Measurements from ENCODE around the gene CDKN1C.

Gene CDKN1C

DNA sequence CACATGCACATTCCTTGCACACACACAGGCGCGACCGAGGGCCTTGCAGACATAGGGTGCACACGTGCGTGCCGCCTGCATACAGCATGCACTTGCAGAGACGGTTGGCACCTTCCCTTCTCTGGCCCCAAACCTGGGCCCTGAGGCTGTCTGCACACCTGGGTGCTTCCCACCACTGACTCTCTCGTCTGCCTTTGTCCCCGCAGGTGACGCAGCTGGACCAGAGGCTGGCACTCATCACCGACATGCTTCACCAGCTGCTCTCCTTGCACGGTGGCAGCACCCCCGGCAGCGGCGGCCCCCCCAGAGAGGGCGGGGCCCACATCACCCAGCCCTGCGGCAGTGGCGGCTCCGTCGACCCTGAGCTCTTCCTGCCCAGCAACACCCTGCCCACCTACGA, 38.0 kb downstream of the CDKN1C start:
- no peak for DNase-seq (ENCODE audit: low spot score)

DNA sequence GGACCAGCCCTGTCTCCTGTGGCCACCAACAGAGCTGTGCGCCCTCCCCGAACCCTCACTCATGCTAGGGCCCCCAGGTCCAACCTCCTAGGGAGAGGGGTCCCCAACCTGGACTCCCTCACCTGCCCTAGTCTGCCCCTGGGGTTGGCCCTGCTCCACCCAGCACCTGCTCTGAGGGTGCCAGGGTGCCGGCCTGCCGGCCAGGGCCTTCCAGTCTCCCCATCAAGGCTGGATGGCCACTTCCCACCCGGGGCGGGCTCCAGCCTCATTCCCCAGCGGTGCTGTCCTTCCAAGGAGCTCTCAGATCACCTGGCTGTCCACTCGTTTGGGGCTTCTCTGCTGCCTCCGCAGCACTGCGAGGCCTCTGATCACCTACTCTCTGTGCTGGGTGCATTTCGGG, 39.1 kb downstream of the CDKN1C start:
- DNase-seq (ENCODE audit: low spot score): no peak

DNA sequence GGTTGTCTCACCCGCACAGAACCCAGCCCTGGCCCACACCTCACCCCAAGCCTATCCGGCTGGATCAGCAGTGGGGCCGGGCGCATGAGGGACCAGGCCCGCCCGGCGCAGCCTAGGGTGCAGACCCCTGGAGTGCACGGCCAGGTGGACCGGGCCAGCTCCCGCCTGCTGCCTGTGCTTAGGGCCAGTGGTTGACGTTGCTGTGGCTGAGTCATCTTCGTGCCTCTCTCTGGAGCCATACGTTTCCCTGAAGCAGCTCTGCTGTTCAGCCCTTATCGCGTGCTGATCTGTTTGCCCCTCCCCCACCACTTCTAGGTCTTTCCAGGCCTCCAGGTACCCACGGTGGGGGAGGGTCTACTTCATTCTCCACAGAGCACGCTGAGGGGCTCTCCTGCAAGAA, 39.5 kb downstream of the CDKN1C start:
- DNase-seq (ENCODE audit: low spot score): no peak

DNA sequence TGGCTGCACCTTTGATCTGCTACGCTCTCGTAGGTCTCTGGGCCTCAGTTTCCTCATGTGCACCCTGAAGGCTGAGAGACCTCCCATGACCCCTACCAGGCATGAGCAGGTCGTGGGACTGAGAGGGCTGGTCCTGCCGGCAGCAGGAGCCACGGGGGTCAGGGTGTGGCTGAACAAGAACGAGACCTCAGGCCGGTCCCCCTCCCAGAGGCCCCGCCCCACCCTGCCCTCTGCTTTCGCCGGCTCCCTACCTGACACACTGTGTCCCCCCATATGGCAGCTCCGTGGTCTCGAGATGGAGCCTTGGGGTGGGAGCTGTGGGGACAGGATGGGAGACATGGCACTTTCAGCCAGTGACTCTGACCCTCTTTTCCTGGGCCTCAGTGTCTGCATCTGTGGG, 40.6 kb downstream of the CDKN1C start:
- no peak for DNase-seq (ENCODE audit: low spot score)

DNA sequence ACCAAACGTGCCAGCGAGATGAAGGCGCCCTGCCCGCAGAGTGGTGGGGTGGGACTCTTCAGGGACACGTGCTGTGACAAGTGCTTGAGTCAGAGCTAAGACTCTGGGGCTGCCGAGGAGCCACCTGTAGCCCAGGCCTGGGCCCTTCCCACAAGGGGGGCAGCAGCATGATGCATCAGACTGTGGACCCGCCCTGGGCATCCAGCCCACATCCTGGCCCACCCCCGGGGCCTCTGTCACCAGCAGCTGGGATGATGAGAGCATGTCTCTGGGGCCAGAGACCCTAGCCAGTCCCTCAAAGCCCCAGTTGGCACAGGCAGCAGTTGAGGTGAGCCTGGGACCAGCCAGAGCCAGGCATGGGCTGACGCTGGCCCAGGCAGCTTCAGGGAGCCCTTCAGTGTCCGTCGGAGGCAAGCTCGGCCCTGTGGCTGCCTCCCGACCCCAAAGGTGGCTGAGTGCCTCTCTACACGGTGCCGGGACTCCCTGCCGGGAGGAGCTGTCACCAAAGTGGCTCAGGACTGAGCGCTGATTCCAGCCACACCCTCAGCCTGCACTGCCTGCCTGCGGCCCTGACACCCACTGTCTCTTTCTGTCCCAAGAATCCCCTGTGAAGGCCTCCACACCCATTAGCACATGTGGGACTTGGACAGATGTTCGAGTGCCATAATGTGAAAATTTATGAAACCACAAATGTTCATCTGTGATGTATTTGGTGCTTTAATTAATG, 41.3 kb downstream of the CDKN1C start:
- DNase-seq (ENCODE audit: low spot score): no peak

DNA sequence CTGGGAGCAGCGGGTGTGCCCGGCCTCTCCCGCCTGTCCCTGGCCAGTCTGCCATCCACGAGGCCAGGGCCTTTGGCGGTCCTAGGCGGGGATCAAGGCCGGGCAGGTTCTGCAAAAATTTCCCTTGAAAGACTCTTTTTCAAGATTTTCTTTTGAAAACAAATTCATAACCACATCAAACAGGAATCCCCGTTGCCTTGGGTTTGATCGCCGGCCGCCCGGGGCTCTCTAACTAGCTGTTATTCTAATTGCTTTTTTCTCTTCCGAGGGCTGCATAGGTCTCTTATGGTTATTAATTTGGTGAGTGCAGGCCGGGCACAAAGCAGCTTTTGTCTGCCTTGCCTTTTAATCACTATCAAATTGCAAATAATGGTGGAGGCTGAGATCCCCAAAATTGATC, 42.0 kb downstream of the CDKN1C start:
- no peak for DNase-seq (ENCODE audit: low spot score)

DNA sequence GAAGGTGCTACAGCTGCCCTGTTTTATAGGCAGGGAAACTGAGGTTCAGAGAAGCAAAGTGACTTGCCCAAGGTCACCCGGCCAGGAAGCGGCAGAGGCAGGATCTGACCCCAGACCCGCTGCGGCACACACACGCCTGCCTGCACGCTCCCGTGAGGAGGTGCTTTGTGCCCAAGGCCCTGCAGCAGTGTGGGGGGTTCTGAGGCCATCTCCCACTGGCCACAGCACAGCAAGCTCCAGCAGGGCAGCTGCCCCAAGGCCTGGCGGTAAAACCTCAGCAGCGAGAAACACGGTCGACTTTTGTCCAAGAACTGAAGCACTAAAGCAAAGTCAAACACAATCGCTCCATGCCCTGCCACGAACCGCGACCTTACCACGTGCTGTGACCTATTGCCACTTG, 42.7 kb downstream of the CDKN1C start:
- DNase-seq (ENCODE audit: low spot score): no peak

DNA sequence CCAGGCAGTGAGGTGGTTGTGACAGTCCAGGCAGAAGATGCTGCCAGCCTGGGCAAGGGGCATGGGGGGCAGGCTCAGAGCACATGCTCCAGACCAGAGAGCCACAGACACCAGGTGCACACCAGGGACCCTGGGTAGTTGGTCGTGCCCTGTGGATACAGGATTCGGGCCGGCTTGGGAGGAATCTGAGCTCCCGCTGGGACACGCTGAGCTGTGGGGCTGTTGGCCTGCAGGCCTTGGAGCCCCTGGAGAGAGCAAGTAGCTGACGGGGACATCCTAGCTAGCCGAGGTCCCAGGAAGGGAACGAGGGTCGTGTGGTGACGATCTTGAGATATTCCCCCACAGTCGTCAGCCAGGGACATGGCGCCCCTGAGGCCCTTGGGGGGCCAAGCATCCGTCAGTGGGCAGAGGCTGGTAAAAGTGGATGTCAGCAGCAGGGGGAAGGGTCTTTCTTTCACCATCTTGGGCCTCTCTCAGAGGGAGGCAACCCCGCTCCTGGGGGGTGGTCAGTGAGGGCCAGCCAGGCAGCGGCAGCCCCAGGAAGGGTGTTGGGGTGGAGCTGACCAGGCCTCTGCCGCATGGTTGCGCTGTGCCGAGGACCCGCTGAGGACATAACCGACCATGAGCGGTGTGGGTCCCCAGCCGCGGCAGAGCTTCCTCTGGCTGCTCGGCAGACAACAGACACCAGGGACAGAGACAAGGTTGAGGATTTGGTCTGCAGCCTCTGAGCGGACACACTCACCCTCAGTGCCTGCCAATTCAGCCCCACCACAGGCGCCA, 44.0 kb downstream of the CDKN1C start:
- DNase-seq (ENCODE audit: low spot score): no peak

DNA sequence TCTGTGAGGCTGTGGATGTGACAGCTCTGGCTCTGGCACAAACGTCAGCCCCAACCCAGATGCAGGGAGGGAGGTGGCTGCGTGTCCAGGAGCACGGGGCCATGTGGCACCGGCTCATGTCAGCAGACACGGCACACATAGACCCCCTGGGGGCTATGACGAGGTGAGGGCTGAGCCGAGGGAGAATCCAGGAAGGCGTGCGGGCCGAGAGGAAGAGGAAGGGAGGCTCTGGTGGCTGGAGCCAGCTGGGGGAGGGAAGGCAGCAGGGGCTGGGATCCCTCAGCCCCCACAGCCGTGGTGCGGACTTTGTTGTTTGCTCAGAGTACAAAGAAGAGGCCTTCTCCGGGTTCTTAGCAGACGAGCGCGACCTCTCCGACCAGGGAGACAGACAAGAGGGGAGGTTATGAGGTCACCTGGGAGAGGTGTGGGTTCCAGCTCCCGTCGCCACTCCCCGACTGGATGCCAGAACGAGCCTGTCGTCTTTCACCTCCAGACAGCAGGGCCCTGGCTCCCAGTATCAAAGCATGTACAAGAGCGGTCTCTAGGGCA, 46.1 kb downstream of the CDKN1C start:
- no peak for DNase-seq (ENCODE audit: low spot score)

DNA sequence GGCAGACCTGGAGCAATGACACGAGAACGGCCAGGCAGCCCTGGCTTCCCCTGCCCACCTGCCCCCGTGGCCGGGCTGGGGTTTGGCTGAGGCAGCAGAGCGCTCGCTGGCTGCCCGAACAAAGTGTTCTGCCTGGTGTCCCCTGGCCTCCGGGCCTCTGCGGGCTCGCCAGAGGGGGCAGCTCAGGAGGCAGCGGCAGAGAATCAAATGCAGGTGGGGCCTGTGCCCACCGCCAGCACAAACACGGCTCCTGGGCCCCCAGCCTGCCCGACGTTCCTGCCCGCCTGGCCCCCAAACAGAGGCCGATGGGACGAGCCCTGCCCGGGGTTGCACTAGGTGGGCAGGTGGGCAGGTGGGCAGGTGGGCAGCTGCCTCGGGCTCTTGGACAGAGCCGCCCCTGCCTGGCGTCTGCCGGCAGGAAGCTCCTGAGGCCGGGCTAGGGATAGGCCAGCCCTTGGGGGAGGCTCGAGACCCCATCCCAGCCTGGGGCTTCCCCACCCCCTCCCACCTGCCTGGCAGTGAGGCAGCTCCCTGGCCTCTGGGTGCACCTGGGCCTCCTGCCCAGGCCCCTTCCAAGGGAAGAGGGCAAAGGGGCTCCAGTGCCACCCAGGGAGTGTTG, 46.8 kb downstream of the CDKN1C start:
- no peak for DNase-seq (ENCODE audit: low spot score)

DNA sequence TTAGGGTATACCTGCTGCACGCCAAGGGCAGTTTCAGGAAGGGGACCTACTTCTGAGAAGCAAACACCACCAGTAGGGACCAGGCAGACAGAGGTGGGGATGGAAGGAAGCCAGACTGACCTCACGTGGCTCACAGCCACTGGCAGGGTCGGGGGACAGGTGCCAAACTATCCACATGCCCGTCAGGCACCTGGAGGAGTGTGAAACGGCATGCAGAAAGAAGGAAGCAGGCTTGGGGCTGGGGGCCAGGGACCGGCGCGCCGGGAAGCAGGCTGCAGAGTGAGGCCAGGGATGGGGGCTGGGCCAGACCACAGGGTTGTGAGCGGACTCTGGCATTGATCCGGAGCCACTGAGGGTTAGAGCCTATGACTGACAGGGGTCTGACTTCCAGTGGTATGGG, 47.5 kb downstream of the CDKN1C start:
- DNase-seq (ENCODE audit: low spot score): no peak

DNA sequence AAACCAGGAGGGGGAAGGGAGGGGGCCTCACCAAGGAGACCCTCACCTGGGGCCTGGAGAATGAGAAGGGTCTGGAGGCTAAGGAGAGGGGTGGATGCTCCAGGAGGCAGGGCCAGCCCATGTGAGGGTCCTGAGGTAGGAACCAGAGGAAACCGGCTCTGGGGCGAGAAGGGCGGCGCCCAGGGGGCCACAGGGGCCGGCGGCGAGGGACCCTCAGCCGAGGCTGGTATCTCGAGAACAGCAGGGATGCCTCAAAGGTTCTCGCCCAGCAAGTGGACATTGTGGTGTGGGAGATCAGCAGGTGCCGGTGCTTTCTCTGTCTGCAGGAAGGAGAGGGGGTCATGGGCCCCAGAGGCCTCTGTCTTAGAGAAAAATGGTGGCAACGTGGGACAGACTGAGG, 47.9 kb downstream of the CDKN1C start:
- DNase-seq (ENCODE audit: low spot score): no peak

DNA sequence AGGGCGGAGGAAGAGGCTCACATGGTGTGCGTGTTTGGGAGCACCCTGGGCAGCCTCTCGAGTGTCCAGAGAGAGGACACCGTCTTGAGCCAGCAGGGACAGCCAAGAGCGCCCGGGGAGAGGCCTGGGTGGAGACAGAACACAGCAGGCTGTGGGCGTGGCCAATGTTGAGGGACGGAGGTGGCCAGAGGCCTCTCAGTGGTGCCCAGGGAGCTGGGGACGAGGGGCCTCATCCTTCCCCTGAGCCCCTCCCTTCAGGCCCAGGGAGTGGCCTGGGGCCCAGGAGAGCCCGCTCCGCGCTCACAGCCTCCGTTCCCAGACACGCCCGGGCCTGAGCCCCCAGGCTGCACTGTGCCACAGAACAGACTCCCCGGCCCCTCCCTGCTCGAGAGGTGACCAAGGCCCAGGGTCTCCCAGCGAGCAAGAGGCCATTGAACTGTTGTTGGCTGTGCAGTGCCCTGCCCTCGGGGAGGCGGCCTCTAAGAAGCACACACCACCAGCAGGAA, 48.4 kb downstream of the CDKN1C start:
- DNase-seq (ENCODE audit: low spot score): peak; percentile 8

DNA sequence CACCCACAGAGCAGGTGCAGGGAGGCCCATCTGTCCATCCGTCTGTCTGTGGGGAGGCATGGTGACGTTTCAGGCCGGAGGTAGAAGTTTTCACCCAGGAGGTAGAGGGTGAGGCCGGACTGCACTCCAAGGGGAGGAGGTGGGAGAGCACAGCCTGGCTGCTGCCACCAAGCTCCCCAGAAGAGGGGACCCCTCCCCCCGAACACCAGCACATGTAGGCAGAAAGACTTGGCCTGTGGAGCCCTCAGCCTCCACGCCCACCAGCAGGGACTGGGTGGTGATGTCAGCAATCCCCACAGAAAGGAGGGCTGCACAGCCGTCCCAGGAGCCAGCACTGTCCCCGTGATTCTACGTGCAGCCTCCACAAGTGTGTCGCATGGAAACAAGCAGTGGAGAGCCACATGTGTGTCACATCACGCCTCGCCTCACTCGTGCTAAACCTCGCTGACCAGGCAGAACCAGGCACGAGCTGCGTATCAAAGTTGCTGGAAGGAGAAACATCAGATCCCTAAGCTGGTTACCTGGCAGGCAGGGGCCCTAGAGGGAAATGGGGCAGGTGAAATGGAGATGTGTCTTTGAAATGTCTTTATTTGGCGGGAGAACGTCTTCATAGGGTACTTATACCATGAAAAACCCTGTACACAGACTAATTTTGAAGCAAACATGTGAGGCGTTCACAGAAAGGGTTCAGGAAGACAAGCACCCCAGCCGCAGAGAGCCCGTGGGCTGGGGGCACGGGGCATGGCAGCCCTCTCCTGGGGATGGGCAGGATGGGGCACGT, 49.1 kb downstream of the CDKN1C start:
- DNase-seq (ENCODE audit: low spot score): no peak

DNA sequence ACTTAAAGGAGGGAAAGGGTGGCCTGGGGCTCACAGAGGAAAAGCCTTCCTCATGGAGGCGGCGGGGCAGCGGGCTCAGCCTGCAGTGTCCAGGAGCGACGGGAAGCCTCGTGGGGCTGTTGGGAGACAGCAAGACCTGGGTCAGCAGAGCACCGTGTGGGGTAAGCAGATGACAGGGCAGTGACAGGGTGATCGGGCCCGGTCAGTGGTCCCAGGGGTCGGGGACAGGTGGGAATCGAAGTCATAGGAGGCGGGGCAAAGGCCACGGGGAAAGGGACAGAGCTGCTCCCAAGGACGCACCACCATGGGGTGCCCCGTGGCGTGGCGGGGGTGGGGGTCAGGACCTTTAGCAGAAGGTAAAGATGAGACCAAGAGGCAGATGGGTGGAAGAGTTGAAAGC, 49.8 kb downstream of the CDKN1C start:
- no peak for DNase-seq (ENCODE audit: low spot score)

DNA sequence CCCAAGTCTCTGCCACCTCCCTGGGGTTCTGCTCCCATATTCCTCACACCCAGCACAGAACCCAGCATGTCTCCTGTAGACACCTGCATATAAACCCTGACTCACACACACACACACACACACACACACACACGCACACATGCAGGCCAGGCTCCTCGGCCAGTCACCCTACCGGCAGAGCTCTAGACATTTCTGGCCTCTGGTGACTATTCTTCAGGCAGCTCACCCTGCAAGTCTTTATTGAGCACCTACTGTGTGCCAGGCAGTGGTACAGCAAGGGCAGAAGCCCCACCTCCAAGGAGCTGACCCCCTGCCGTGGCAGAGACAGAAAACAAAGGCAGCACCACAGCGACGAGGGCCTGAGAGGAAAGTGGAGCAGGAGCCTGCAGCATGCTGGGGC, 50.3 kb downstream of the CDKN1C start:
- DNase-seq (ENCODE audit: low spot score): no peak

DNA sequence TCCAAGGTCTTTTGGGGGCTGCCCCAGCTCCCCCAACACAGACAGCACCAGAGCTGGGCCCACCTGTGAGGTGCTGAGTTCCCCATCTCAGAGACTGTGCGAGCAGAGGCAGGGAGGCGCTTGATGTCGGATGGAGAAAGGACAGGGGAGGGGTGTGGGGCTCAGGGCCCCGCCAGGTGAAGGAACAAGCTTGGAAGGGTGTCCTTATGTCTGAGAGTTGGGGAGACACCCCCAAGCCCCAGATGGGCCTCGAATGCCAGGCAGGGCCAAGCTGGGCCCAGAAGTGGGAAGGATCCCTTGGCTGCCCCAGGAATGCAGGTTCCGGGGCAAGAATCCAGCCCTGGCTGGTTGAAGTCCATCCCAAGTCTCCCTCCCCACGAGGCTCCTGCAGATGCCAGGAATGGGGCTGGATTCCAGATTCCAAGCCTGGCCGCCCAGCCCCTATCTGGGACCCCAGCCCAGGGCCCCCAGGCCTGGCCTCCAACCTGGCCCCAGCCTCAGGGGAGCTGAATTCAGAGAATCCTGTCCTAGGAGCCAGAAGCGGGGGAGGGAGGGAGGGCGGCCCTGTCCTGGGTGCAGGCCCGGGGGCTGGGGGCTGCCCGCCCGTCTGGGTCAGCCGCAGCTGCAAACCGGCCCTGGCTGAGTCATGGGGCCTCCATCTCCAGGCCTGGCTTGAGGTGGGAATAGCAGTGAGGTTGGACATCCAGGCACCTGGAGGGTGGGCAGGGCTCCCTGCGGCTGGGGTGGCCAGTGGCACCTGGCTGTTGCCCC, 50.9 kb downstream of the CDKN1C start:
- no peak for DNase-seq (ENCODE audit: low spot score)

DNA sequence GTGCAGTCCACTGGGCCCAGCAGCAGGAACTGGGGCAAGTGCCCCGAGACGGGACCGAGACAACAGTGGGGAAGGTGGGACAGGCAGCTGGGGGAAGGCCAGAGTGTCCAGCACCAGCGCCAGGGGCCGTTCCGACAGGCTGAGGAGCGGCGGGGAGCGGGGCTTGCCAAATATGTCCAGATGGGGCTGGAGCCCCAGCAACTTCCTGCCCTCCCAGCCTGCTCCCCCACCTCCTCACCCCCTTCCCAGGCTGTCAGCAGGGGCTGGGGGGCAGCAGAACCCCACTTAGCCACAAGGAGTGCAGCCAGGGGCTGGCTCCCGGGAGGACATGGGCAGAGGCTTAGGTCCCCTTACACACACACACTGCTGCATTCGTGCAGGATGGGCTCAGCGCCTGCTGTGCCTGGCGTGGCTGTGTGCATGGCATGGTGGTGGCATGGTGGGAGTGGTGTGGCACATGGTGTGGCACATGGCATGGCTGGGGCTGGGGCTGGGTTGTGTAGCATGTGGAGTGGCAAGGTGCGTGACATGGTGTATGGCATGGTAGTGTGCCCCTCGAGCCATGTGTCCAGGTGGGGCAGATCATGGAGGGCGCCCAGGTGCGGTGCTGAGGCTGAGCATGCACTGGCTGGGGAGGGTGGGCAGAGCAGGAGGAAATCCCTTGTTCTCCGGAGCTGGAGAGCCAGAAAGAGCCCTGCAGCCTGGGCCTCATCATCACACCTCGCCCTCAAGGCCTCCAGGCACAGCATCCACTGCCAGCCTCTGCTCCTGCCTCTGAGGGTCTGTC, 51.7 kb downstream of the CDKN1C start:
- no peak for DNase-seq (ENCODE audit: low spot score)
